HUDEP-2 (cell line): ENCODE results near the gene DUOX1.
A peak's percentile ranks its signal among the peaks of the same experiment; 100 is the strongest.
"Not testable (repeated sequence)": the region's sequence is repeated elsewhere in the genome, so short reads cannot be mapped to it uniquely, and the experiment has no call there.

ENCODE experiments used
- DNase-seq, 76 experiments: peaks; one replicate each; lab custom pipeline; 2025; ENCODE audit not compliant: unreplicated experiment in 76 of 76; lab: John Stamatoyannopoulos, UW

Gene DUOX1

DNA sequence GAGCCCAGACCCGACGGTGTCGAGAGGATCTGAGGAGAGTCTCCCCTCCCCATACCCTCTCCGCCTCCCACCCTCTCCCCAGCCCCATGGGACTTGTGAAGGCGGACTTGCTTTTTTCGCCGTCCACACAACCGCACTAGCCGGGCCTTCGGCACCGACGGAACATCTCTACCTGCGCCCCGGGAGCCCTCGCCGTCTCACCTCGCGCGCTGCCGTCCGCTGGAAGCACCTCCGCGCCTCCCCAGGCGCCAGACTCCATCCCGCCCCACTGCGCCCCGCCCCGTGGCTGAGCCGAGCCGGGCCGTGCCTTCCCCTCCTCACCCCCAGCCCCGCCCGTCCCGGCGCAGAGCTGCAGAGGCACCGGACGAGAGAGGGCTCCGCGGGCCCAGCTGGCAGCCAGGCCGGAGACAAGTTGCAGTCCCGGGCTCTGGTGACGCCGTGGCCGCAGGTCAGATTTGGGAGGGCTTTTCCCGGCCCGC, at the start of gene DUOX1, which contains the start of gene DUOXA1:
TSS of gene DUOX1 (plus strand) at position 344 of the 479 bp plus-strand sequence. CDS start 1,973 bp downstream, outside the sequence.
TSS of gene DUOXA1 (minus strand) at position 229 of the 479 bp plus-strand sequence. CDS start 6,865 bp downstream, outside the sequence.
- peak in 1 of 76 experiments; percentile 5 for DNase-seq

DNA sequence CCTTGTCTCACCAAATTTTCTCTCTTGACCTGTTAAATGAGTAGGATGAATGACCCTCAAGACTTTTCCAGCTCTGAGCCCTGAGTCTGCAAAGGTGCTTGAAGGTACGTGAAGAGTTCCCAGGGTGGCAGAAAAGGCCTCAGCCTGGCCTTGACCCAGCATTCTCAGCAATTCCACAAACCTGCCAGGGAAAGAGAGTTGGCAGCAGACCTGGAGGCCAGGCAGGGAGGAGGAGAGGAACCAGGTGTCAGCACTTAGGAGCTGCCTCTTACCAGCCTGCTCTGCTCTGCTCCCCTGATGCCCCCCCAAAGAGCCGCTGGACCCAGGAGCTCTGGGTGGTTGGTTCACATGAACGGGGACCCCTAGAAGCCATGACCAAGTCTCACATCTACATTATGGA, 49.2 kb upstream of the DUOX1 start:
- DNase-seq: not testable (repeated sequence)

DNA sequence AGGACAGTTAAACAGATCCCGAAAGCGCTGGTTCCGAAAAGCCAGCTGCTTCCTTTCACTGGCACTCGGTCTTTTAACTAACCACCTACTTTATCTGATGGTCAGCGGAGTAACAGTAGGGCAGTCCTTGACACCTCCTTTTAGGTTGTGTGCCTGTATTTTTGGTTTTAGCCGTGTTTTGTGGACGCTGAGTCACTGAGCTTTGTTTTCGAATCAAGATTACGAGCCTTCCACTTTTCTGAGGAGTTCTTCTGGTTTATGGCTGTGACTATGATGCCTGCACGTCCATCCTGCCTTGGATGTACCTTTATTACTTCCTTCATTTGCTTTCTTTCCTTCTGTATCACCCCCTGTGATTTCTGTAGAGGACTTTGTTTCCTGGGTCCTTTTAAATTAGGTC, 47.4 kb upstream of the DUOX1 start:
- DNase-seq: not testable (repeated sequence)

DNA sequence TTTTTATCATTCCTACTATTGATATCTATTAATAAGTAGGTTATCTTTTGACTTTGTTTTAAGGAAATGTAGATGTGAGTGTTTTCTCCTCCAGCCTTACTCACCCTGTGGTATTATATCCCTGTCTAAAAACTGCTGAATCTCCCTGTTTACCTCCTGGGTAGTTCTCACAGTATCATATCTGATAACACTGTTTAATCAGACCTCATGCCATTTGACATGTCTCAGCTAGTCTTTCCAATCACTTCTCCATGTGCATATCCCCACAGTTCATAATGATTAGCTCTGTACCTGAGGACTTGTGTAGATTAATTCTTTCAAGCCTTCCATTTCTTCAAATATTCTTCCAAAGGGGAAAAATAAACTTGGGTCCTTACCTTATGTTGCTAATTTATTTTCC, 46.6 kb upstream of the DUOX1 start:
- no peak for DNase-seq

DNA sequence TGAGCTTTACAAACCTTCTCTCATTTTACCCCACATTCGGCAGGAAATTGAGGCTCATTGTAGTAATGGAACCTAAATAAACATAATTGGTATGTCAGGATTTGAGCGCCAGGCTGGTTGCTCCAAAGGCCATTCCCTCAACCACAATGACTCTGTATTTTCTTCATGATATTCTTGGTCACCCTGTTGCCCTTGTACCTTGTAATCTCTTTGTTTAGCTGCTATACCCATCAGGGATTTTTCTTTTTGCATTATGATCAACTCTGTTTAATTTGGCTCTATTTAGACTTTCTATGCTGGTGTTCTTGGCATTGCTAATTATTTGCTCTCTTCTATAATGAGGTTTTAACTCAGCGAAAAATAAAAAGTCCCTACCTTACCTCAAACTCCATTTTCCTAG, 45.6 kb upstream of the DUOX1 start:
- no peak for DNase-seq

DNA sequence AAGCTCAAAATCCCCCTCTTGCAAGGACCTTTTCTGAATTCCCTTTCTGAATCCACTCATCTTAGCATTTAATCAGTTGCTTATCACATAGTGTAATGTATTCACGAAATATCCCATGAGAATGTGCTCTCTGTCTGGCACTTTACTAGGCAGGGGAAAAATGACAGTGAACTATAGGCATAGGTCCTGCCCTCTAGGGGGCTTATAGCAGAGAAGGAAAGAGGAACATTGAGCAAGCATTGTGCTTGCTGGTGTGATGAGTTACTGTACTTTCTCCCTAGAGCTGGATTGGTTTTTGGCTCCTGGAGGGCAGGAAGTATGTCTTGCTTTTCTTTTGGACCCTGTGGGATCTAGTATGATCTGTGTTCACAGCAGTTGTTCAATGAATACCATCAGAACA, 42.3 kb upstream of the DUOX1 start:
- DNase-seq: no peak

DNA sequence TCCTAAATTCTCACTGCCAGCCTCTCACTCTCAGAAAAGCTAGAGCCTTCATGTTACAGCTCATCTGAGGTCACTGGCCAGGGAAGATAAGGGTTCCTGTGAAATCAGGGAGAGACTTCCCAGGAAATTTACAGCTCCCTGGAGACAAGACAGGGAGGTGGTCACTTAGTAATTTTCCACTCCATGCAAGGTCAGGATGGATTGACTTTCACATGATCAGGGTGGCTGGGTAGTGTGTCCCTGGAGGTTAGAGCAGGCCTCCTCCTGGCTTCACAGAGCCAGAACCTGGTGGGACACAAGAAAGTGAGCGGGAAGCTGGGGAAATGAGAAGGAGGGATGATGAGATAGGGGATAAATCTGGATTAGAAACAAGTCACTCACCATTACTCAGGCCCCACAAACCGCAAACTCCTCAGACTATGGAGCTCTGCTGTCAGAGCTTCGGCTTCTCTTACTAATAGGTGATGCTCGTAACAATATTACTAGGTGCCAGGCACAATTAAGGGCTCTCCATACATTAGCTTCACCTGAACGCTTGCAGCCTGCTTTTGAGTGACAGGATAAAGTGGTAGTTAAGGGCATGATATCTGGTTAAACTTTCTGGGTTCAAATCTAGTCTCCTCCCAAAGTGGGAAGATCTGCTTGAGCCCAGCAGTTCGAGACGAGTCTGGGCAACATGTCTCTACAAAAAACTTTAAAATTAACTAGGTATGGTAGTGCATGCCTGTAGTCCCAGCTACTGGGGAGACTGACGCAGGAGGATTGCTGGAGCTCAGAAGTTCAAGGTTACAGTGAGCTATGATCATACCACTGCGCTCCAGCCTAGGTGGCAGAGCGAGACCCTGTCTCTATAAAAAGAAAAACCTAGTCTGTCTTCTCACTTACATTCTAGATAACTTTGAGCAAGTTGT, 40.7 kb upstream of the DUOX1 start:
- DNase-seq: no peak

DNA sequence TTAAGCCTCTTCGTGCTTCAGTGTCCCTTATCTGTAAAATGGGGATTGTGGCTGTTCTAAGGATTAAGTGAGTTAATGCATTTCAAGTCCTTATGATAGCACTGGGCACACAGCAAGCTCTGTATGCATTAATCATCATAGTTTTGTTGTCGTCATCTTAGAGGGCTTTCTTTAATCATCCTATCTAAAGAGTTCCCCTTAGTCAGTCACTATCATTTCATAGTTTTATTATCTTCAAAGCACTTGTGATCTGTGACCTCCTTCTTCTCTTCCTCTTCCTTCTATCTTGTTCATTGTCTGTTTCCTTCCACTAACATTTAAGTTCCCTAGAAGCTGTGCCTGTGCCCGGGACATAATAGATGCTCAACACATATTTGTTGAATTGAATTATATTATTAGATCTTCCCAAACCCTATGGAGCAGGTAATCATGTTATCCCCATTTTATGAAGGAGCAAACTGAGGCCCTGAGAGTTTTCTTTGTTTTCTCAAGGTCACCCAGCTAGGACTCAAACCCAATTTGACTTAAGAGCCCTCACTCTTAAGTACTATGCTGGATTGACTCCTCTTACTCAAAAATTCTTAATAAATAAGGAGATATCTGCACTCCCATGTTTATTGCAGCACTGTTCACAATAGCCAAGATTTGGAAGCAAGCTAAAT, 40.0 kb upstream of the DUOX1 start:
- DNase-seq: peak in 1 of 76 experiments; percentile 3

DNA sequence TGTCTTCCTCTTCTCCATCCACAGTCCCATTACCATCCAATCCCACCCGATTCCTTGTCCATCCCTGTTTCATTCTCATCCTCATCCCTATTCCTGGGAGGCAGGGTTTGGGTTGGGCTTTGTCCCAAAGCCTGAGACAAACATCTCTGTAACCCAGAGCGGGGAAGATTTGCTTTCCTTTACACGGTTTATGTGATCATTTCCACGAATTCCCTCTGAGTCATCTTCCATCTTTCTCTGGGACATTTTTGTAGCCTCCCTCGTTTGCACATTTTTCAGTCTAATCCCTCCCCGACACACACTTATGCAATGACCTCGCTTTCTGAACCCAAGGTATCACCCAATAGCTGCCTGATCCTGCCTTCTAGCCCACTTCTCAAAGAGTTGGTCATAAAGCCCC, 38.6 kb upstream of the DUOX1 start:
- DNase-seq: no peak

DNA sequence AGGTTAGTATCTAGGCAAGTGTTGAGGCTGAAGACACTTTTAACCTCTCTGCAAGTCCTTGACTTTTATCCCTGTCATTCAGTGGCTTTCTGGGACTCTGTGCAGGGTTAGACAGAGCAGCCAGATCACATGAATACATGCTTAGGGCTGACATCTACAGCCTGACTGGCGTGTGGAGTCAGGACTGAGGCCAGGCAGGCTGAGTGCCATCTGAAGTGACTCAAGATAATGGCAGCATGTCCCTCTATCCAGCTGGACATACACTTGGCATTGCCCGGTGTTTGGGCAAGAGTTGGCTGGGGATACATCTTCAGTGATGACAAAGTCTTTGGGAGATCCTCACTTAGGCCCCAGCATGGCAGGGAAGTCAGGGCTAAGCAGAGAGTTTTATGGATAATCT, 38.2 kb upstream of the DUOX1 start:
- no peak for DNase-seq

DNA sequence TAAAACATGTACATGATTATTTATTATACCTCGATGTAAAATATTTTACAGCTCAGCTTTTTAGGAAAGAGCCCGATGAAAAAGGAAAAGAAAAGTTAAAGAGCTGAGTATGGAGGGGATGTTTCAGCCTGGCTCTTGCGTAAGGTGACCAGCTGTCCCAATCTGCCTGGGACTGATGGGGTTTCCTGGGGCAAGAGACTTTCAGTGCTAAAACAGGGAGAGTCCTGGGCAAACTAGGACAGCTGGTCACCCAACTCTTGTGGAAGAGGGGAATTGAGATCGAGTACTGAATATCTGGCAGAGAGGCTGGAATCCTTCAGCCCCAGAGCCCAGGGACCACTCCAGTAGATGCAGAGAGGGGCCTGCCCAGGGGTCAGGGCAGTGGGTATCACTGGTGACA, 36.8 kb upstream of the DUOX1 start:
- DNase-seq: no peak

DNA sequence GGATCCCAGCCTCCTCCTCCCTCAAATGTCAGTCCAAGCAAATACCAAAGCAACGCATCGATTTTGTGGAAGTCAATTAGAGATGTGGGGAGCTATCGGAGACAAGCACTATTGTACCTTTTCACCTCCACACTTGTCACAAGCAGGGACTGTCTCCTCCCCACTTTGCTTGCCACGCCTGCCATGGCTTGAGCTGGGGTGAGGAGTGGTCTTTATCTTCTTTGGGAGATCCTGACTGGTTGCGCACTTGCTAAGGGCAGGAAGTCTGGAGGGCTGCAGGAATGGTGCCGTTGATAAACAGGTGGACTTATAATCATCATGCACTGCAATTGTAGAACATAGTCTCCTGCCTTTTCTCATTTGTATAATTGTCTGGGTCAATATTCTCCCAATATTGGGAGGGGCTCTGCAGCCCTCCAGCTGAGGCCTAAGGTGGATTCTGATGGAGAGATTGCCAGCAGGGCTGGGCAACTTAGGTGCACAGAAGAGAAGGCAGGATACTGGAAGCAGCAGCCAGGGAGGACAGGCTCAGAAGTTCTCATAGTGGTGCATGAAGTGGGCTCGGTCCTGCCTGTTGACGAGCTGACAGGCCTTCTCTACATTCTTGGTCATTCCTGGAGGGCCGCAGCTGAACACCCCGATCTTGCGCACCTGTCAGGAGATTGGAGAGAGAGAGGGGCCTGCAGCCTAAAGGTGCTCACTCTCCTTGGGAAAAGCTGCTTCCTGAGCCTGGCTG, 36.0 kb upstream of the DUOX1 start:
- no peak for DNase-seq

DNA sequence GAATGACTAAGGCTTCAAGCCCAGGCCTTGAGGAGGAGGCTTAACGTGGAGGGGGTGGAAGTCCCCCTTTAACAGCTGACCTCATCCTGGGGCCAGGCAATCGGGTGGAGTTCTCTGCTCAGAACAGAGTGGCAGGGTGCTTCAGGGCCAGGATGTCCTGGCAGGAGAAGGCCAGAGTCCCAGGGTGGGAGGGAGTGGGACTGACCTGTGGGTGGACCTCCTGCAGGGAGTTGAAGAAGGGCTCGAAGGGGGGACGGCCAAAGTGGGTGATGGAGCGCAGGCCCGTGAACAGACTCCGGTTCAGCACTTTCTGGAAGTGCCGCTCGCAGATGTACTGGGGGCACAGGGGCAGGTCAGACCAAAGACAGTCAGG, 35.5 kb upstream of the DUOX1 start:
- DNase-seq: no peak

DNA sequence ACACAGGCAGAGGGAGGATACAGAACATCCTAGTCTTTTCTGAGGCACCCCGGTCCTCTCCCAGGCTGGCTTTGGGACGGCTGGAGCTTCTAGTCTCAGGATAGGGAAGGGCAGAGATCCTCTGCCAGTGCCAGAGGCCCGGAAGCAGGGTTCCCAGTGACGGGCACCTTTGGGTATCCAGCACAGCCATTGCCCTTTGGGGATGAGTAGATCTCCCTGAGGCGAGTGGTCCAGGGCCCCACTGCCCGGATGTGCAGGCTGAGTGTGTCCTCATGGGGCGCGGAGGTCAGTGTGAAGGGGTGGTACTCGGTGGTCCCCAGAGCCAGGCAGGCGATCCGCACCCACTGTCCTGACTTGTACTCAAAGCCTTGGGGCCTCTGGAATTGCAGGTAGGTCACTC, 34.1 kb upstream of the DUOX1 start:
- DNase-seq: no peak

DNA sequence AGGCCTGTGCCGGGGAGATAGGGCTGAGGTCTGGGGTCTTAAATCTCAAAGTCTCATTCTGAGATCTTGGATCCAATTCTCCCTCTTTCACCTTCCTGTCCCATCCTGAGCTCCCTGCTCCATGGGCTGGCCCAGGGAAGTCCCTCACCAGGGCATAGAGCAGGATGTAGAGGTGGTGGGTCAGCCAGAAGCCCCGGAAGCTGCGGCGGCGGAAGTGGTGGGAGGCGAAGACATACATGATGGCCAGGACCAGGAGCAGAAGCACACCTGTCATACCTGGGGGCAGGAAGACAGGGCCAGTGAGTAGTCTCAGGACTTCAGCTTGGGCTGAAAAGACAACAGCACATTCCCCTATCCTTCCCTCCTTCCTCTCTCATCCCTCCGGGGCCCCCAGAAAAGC, 32.3 kb upstream of the DUOX1 start:
- no peak for DNase-seq

DNA sequence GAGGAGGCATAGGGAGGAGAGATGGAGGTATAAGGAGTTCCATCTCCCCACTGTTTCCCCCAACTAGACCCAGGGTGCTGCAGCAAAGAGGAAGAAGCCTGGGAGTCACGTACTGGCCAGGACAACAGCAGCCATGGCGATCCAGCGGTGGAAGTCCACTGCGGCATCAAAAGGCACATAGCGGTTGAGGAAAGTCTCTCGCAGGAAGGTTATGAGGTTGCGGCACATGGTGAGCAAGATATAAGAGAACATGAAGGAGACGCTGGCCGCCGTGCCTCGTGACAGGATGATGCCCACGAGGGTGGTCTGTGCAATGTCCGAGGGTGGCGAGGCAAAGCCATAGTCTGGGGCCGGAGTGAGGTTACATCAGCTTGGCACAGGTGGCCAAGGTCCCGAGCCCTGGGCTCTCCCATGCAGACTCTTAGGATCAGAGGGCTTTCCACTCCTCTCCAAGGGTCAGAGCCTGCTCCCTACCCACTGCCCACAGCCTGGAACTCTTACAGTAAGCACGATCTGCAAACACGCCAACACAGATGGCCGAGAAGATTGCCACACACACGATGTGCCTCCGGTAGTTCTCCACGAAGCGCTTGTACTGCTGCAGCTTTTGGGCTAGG, 30.1 kb upstream of the DUOX1 start:
- DNase-seq: no peak

DNA sequence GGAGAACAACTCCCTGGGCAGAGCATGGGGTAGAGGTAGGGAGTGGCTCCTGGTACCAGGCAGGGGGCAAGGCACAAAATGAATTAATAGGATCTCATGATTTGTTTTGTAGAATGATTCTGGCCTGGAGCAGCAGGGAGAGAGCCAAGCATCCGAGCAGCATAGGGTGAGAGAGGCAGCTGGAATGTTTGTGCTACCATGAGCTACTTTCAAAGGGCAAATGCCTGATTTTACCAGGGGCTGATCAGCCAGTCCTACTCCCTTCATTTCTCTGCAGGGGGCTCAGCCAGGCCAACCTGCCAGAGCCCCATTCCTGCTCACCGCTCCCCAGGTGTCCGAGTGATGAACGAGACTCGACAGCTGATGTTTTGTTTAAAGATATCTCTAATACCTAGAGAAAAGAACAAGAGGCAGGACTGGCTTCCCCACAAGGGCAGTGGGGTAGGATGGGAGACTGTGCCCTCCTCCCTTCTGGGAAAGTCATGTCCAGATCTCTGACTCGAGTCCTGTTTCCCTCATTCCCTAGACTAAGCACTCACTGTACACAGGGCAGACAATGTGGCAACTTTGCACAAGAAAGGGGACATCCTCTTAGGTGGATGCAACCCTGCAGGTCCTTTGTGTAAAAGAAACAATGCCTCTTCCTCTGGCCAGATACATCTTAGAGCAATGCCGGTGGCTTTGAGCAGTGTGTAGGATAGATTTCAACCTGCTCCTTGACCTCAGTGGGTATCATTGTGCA, 28.7 kb upstream of the DUOX1 start:
- DNase-seq: no peak

DNA sequence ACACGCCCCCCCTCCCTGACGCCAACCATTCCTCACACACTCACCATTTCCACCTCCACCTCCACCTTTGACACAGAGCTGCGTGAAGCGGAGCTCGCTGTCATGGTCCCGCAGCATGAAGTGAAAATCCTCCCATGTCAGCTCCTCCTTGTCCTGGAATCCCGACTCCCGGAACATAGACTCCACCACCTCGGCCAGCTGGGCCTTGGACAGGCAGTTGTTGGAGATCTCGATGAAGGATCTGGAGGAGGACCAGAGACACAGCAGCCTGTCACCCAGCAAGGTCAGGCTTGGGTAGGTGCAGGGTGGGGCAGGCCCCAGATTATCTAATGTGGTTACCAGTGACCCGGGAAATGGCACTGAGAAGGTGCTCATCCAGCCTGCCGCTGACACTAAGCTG, 28.0 kb upstream of the DUOX1 start:
- DNase-seq: no peak

DNA sequence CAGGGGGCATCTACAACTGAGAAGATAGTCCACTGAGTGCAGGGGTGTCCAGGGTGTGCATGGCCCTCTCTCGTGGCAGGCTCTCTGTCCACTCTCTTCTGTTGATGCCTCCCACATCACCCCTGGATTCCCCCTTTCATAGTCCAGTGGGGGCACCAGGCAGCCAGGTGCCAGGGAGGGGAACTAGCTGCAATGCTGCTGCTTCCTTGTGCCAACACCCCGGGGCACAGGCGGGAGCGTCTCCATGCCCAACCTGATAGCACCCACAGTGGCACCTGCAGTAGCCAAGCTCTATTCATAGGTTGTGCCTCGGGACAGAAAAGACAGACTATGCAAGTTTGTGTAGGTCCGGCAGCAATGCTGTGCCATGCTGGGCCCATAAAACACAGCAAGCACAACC, 27.6 kb upstream of the DUOX1 start:
- DNase-seq: no peak

DNA sequence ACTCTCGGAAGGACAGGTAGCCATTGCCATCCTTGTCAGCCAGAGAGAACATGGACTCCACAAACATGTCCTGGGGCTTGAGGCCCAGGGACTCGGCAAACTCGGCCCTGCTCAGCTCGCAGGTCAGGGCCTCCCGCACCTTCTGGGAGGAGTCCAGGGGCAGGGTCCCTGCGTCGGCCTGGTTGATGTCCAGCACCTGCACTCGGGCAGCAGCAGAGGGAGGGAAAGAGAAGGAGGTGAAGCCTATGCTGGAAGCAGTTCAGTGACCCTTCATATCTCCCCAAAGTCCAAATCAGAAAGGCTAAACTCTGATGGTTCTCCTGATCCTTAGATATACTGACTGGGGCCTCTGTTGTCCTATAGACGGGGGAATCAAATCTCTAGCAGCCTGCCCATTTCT, 25.6 kb upstream of the DUOX1 start:
- not testable (repeated sequence) for DNase-seq
